Panc1 (cell line): ENCODE measurements around the gene HOXB5. TPM values are rescaled to one million over a fixed set of nuclear protein-coding genes. Genes with fewer than 3 reads are reported as not detected.

ENCODE experiments used
- ATAC-seq: fragments of 200-7000 bp; cut with Tn5 transposase; 2 replicates; pipeline ENCODE4 v1.9.1; 2020; ENCODE audit warnings: mild to moderate bottlenecking, moderate library complexity
- BruUV-seq: library from RNA; stranded (reverse); fragments of 400-500 nt; replicated peaks from 2 replicates; lab custom pipeline; 2021; lab: Mats Ljungman, UMichigan
- CTCF ChIA-PET: fragments of 300-600 bp; sonication (Branson Sonifier 250); formaldehyde crosslinking; loops from one replicate; lab custom pipeline; 2022; ENCODE audit warnings: antibody characterized with exemption; lab: Charles Lee
- POLR2A ChIA-PET: fragments of 300-600 bp; sonication (Branson Sonifier 250); formaldehyde crosslinking; loops from one replicate; lab custom pipeline; 2022; ENCODE audit warnings: antibody characterized with exemption; lab: Charles Lee
- DNase-seq: peaks from one replicate; pipeline ENCODE4 v3.0.0-alpha.2; 2010; ENCODE audit warnings: low read depth, low spot score
- H3K27ac ChIP-seq: 2 replicates; pipeline ENCODE4 v1.5.1; 2011; ENCODE audit warnings: mild to moderate bottlenecking, low read length, inconsistent platforms
- H3K27me3 ChIP-seq: fragments of 200-500 bp; sonication (Bioruptor generic); 2 replicates; pipeline ENCODE4 v1.6.0; 2014; ENCODE audit warnings: low read length, inconsistent platforms; ENCODE audit not compliant: control insufficient read depth, insufficient read depth
- H3K36me3 ChIP-seq: fragments of 200-500 bp; sonication (Bioruptor generic); 2 replicates; pipeline ENCODE4 v1.5.1; 2014; ENCODE audit warnings: inconsistent platforms, mild to moderate bottlenecking, low read length, moderate library complexity; ENCODE audit not compliant: control insufficient read depth, insufficient read depth
- H3K4me1 ChIP-seq: 2 replicates; pipeline ENCODE4 v1.5.1; 2011; ENCODE audit warnings: inconsistent platforms, mild to moderate bottlenecking, low read length, moderate library complexity; ENCODE audit not compliant: control insufficient read depth, insufficient read depth
- H3K4me3 ChIP-seq, 2 experiments: 2 replicates each; pipeline ENCODE4 v1.5.1; 2011 to 2012; ENCODE audit warnings: low read depth in 2 of 2, low read length in 2 of 2, mild to moderate bottlenecking in 2 of 2, inconsistent platforms in 1 of 2, moderate library complexity in 1 of 2
- H3K9me3 ChIP-seq: fragments of 200-500 bp; sonication (Bioruptor generic); 2 replicates; pipeline ENCODE4 v1.5.1; 2014; ENCODE audit warnings: low read depth, mild to moderate bottlenecking, inconsistent platforms, low read length, moderate library complexity; ENCODE audit not compliant: control insufficient read depth, insufficient read depth
- CTCF ChIP-seq: fragments of 450-650 bp; IDR thresholded peaks from 2 replicates; pipeline ENCODE4 v1.5.1; 2017; ENCODE audit warnings: mild to moderate bottlenecking
- POLR2AphosphoS5 ChIP-seq: IDR thresholded peaks from 2 replicates; pipeline ENCODE4 v1.6.1; 2012; ENCODE audit warnings: mild to moderate bottlenecking, low read depth, low read length, moderate library complexity
- REST ChIP-seq, 2 experiments: IDR thresholded peaks; 2 replicates each; pipeline ENCODE4 v1.6.1; 2011 to 2012; ENCODE audit warnings: low read depth in 2 of 2, control low read depth in 1 of 2, low read length in 1 of 2, mild to moderate bottlenecking in 1 of 2, moderate library complexity in 1 of 2; ENCODE audit not compliant: insufficient read depth in 1 of 2
- SIN3A ChIP-seq: IDR thresholded peaks from 2 replicates; pipeline ENCODE4 v1.6.1; 2012; ENCODE audit warnings: low read depth, mild to moderate bottlenecking, low read length, moderate library complexity, borderline replicate concordance; ENCODE audit not compliant: insufficient read depth
- TCF7L2 ChIP-seq: IDR thresholded peaks from 2 replicates; pipeline ENCODE4 v1.6.1; 2011; ENCODE audit warnings: mild to moderate bottlenecking, low read depth, low read length, inconsistent platforms
- in situ Hi-C: cut with HindIII; loops from 2 replicates; pipeline ENCODE4 v1.10.0; 2016; ENCODE audit warnings: low sequenced_read_pairs, low pct_unique_long_range_greater_than_20kb
- intact Hi-C: fragments of 100-400 bp; cut with micrococcal nuclease; formaldehyde crosslinking; loops from one replicate; pipeline ENCODE4 v1.10.0; 2022; ENCODE audit not compliant: unreplicated experiment
- total RNA-seq: library from RNA; stranded (reverse); gene quantifications from one replicate; pipeline ENCODE4 v1.2.1, GENCODE V29; 2021; ENCODE audit not compliant: unreplicated experiment

HOXB5 gene
- total RNA-seq, 1 experiment from 2014 or later = 67.2 TPM

GRCh38 chr17:48618256-48618896, 24.8 kb upstream of the HOXB5 start:
- H3K4me1 ChIP-seq = peaks cover 63% of the 10 kb centered on the region
- BruUV-seq = no TSS peak
- CTCF ChIA-PET = interaction anchor here (0.6 to 1.8 kb wide), 10 partner anchors 14 to 593 kb away, joined by 3 to 10 read pairs (median 5); partner anchors contain the start of gene HOXB6
- DNase-seq (no peak), ATAC-seq (peak; percentile 60)
- H3K27me3 ChIP-seq = no peaks in the 10 kb centered on the region
- H3K4me3 ChIP-seq = peak overlapping the region; percentile 68 to 71
- TF ChIP-seq CTCF (peak; percentile 100), REST (IDR thresholded peaks at IDR 0.05; ENCODE audit: insufficient read depth in 1 of 2, low read depth in 2 of 2, low read length in 1 of 2) (peak in 1 of 2 experiments; percentile 70; a peak in 1 of 4 replicates), SIN3A (peak; percentile 3; the same call in 1 of the 2 replicates), TCF7L2 (no peak), POLR2AphosphoS5 (peak; percentile 53; the same call in 1 of the 2 replicates)
- intact Hi-C loops (loop anchor here (2.0 to 10.0 kb wide), 3 partner anchors 64 to 594 kb away; no protein-coding TSS in a partner anchor), in situ Hi-C loops (loop anchor here (5.0 kb wide), 1 partner anchor 61 kb away; no protein-coding TSS in a partner anchor)
- H3K9me3 ChIP-seq = no peaks in the 10 kb centered on the region
- POLR2A ChIA-PET = interaction anchor here (0.8 kb wide), 1 partner anchor 60 kb away, joined by 4 read pairs; no protein-coding TSS in a partner anchor
- peak overlapping the region; percentile 99 for H3K27ac ChIP-seq
- no peaks in the 10 kb centered on the region for H3K36me3 ChIP-seq

GRCh38 chr17:48617471-48618255, 24.1 kb upstream of the HOXB5 start:
- H3K27ac ChIP-seq = peak overlapping the region; percentile 99
- no peak for DNase-seq
- POLR2A ChIA-PET = interaction anchor here (0.7 kb wide), 1 partner anchor 123 kb away, joined by 6 read pairs; no protein-coding TSS in a partner anchor
- H3K36me3 ChIP-seq = no peaks in the 10 kb centered on the region
- BruUV-seq = no TSS peak
- H3K27me3 ChIP-seq = no peaks in the 10 kb centered on the region
- no peaks in the 10 kb centered on the region for H3K9me3 ChIP-seq
- no peak for TF ChIP-seq CTCF
- TF ChIP-seq TCF7L2 = peak; percentile 59; the same call in 1 of the 2 replicates
- TF ChIP-seq REST (IDR thresholded peaks at IDR 0.05; ENCODE audit: insufficient read depth in 1 of 2, low read depth in 2 of 2, low read length in 1 of 2) = no peak
- peak; percentile 75; the same call in 1 of the 2 replicates for TF ChIP-seq SIN3A
- peak; percentile 80 for TF ChIP-seq POLR2AphosphoS5
- in situ Hi-C loops = loop anchor here (5.0 kb wide), 1 partner anchor 60 kb away; no protein-coding TSS in a partner anchor
- peaks cover 60% of the 10 kb centered on the region for H3K4me1 ChIP-seq
- CTCF ChIA-PET = interaction anchor here (0.7 to 1.8 kb wide), 8 partner anchors 13 to 592 kb away, joined by 3 to 10 read pairs (median 6); partner anchors contain the start of gene HOXB6
- peak; percentile 6; the same call in 1 of the 2 replicates for ATAC-seq
- H3K4me3 ChIP-seq = peak overlapping the region; percentile 68 to 71
- intact Hi-C loops = loop anchor here (2.0 to 10.0 kb wide), 3 partner anchors 63 to 593 kb away; no protein-coding TSS in a partner anchor
